GM19452 (cell line): ENCODE data around the gene TNNI3.
A peak's percentile ranks its signal among the peaks of the same experiment; 100 is the strongest.
"Not testable (repeated sequence)": the region's sequence is repeated elsewhere in the genome, so short reads cannot be mapped to it uniquely, and the experiment has no call there.

Experiments used
- ATAC-seq: cut with Tn5 transposase; IDR thresholded peaks from one replicate; pipeline ENCODE4 v1.9.1; 2021; ENCODE audit not compliant: unreplicated experiment

The TNNI3 gene

DNA sequence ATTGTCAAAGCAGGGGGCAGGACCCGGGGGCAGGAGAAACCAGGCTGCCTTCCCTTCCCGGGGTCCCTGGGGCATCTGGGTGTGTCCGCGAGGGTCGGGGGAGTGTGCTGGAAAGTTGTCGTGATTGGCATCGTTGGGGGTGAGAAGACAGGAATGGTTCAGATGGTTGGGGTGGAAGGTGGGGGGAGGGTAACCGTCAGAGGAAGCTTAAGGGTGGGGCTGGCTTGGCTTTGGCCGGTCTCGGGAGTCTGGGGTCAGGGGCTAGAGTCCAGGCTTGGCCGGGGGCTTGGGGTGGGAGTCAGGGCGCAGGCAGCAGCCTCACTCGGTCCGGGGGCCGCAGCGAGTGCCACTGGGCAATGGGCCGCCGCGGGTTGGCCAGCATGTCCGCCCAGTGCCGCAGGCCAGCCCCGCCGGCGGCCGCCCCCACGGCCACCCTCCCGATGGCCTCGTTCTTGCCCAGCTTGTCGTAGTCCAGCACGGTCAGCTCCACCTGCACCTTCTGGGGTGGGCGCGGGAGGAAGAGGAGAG lies 15.7 kb upstream of the TNNI3 start:
- no peak for ATAC-seq

DNA sequence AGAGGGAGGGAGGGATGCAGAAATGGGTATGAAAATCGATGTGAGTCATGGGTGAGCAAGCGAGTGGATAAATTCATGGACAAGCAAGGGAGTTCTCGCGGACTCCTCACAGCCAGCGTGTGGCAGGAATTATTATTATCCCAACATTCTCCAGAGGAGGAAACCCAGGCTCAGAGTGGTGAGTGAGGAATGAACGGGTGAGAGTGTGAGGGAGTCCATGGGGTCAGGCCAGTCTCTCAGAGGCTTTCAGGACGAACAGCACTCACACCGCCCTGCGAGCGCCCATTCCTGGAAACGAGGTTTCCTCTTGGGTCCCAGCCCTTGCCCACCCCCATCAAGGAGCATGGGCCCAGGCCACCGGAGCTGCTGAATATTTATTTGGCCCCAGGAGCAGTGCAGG lies 15.2 kb upstream of the TNNI3 start:
- ATAC-seq, result no peak

DNA sequence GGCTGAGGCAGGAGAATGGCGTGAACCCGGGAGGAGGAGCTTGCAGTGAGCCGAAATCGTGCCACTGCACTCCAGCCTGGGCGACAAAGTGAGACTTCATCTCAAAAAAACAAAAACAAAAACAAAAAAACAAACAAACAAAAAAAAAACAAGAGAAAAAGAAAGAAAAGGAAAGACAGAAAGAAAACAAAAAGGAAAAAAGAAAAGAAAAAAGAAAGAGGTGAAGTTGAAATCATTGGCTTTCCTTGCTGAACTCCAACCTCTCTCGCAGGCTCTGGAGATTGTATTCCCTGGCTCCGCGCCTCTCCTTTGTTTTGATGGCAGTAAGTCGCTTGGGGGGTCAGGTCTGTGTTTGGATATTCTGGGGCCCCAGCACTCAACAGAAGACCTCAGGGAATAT lies 14.8 kb upstream of the TNNI3 start:
- ATAC-seq, result not testable (repeated sequence)

DNA sequence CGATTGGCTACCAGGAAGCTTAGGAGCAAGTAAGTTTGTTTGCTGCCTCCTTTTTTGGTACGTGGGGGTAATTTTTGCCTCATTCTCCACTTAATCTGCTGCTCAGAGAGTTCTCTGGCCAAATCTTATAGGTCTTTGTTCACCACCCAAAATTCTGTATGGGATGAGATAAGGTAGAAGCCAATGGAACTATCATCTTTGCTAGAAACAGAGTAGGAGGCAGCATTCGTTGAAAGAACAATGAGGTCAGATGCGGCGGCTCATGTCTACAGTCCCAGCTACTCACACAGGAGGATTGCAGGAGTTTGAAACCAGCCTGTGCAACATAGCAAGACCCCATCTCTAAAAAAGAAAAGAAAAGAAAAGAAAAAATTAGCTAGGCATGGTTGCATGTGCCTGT lies 13.9 kb upstream of the TNNI3 start:
- no peak for ATAC-seq

DNA sequence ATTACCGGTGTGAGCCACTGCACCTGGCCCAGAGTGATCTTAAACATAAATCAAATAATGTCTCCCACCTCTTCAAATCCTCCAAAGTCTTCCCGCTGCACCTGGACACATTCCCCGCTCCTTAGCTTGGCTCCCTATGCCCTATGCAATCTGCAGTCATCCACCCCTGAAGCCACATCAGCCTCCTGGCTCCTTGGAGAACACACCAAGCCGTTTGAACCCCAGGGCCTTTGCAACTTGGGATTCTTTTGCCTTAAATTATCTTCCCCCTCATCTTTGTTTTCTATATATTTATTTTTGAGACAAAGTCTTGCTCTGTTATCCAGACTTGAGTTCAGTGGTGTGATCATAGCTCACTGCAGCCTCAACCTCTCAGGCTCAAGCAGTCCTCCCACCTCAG lies 11.6 kb upstream of the TNNI3 start:
- ATAC-seq, result no peak

DNA sequence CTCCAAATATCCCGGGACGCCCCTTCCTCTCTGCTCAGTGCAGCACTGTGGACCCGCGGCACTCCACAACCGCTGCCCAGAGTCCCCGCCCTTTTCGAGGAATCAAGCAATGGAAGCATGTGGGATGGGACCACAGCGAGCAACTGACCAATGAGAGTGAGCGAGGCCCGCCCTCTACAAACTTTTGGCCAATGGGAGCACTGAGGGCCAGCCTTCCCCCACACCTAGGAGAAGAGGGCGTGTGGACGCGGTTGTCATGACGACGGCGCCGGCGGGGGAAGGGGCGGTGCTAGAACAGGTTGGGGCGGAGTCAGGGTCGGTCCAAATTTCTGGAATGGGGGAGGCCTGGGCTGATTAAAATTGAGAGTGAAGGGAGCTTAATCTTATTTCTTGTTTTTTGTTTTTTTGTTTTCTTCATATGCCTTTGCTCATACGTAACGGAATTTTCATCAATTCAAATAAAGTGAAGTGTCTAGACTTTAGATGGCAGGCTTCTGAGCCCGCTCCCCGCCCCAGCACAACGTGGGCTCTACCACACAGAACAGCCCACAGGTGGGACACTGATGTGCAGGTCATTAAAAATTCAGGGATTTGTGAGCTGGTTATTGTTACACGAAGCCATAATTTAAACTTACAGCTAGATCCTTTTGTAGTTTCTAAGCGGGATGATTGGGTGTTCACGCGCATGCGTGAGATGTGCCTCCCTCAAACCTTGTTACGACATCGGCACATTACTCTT lies 9.2 kb upstream of the TNNI3 start, which contains the start of gene DNAAF3:
DNAAF3 (minus strand) TSS at position 84 of the 739 bp plus-strand sequence. CDS start 200 bp downstream, outside the sequence.
- ATAC-seq, result peak; percentile 71

DNA sequence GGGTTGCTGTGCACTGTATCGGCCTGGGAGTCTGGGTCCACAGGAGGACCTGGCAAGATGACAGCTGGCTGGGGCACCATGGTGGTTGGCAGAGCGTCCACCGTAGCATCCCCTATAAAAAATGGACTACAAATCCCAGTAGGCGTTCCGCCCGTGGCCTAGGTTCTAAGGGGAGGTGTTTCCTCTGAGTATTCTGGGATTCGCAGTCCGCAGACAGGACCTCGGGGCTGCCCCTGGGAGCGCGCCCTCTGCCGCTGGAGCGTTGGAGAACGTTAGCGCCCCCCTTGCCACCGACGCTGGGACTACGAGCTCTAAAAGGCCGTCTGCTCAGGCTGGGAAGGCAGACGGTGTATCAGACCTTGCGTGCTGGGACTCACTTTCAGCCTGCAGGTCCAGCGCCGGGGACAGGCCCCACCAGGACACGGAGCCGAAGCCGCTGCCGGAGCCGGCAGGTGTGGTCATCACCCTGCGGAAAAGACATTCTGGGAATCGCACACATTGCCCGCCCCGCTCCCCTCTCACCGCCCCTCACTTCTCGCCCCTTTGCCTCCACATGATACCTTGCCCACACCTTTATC lies 8.5 kb upstream of the TNNI3 start:
- no peak for ATAC-seq

DNA sequence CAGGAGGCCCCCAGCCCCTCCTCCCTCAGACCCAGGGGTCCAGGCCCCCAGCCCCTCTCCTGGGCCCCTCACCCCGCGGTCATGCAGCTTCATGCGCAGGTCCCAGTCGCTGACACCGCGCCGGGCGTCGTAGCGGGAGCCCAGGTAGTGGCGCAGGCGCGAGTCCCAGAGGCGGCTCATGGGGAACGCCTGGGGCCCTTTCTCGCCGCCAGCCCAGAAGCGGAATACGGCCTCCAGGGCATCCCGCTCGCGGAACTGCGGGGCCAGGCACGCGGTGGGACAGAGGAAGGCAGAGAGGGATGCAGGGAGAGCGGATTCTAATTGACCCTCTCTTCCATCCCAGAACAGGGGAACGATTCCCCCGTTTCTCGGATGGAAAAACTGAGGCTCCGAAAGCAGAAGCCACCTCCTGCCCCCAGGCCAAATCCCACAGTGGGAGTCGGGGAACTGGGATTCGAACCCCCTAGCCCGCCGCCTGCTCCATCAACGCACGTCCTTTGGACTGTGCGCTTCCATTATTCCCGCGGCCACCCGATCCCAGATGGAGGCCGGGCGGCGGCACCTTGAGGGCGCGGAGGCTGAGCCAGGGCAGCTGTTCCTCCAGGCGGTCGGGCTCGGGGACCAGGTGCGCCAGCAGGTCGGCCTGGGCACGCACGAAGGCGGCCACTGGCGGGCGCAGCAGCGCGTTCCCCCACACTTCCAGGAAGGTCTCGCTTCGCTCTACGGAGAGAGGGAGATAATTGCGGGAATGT lies 4.2 kb upstream of the TNNI3 start:
- no peak for ATAC-seq

DNA sequence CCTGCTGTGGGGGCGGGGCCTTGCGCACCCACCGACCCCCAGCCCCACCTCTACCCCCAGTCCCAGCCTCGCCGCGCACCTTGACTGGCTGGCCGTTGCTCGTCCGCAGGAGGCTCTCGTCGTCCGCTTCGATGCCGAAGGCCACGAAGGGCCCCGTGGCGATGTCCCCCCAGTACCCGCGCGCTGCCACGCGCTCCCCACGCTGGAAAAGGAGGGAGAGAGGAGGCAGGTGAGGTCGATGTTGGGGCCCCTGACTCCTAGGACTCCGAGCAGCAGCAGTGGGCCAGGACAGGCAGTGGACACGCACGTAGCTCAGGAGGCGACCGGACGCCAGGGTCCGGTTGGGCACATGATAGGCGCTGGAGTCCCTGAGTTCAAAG lies 3.4 kb upstream of the TNNI3 start:
- ATAC-seq, result no peak

DNA sequence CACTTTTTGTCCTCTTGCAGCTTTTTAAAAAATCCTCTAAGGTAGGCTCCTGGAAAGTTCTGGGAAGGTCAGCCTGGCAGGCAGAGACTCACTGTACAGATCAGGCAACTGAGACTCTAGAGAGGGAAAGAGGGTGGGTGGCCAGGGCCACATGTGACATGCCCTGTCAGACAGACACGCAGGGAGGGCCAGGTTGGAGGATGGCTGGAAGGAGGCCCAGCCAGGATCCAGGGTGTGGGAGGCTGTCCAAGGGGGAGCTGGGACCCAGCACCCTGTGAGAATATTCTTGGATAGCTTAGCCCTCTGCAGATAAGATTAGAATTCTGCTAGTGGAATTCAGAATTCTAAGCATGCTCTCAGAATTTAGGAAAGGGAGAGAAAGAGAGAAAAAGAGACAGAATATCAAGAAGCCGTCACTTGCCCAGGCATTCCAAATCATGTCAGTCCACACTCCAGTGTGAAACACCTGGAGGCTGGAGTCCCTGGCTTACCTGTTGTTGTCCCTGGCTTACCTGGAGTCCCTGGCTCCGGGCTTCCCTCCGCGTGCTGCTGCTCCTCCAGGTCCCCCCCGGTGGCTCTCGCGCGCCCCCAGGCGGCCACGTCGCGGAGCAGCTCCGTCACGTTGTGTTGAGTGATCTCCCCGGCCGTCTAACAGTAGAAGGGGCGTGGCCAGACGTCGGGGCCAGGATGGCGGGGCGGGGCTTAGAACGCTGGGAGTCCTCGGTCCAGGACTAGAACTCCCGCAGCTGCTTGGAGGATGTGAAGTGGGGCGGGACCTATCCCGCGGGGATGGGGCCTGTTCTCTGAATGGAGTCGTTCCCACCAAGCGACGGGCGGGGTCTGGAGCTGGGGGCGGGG lies 2.8 kb upstream of the TNNI3 start:
- peak; percentile 60 for ATAC-seq

DNA sequence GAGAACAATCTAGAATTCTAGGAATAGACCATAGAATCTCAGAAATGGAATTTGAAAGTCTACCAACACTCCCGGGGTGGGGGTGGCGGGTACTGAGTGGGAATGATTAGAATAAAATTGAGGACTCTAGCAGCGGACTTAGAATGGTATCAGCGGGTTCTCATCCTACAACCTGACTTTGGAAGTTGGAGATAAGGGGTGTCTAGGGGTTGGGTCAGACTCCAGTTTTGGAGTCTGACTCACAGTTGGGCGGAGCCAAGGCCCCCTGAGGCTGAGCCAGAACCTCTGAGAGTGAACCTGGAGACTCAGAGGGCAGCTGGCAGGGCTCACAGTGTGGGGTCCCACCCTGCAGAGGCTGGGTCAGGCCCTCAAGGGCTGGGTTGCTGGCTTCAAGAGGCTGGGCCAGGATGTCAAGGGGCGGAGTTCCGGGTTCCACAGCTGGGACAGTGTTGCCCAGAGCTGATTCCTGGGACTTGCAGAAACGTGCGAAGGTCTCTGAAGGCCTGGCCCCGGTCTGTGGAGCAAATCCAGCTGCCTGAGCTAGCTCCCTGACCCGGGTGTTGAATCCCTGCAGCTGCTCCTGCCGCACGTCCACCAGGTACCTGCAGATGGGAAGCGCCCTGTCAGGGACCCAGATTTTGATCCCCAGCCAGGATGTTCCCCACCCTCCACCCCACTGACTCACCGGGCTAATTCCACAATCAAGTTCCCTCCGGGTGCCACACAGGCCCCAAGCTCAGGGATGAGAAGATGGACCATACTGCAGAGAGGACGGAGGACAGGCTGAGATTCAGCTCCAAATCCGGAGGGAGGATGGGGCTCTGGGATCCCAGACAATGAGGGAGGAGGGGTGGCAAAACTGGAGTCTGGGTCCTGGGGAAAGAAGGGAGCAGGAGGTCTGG lies 1.6 kb upstream of the TNNI3 start:
- no peak for ATAC-seq

DNA sequence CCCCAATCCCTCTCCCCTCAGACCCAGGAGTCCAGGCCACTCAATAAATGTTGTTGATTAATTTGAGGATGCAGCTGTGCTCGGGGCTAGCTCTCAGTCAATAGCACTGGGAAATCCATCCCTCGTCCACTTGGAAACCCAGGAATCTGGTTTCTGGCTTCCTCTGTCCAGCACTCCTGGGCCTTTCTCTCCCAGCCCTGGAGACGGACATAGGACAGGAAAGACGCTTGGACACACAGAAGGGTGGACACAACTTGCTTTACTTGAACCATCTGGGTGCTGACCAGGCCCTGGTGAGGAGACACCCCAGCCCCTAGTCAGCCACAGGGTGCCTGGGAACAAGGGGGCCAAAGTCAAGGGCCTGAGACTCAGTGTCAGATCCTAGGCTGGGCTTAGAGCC lies 891 bp upstream of the TNNI3 start:
- ATAC-seq, result no peak

DNA sequence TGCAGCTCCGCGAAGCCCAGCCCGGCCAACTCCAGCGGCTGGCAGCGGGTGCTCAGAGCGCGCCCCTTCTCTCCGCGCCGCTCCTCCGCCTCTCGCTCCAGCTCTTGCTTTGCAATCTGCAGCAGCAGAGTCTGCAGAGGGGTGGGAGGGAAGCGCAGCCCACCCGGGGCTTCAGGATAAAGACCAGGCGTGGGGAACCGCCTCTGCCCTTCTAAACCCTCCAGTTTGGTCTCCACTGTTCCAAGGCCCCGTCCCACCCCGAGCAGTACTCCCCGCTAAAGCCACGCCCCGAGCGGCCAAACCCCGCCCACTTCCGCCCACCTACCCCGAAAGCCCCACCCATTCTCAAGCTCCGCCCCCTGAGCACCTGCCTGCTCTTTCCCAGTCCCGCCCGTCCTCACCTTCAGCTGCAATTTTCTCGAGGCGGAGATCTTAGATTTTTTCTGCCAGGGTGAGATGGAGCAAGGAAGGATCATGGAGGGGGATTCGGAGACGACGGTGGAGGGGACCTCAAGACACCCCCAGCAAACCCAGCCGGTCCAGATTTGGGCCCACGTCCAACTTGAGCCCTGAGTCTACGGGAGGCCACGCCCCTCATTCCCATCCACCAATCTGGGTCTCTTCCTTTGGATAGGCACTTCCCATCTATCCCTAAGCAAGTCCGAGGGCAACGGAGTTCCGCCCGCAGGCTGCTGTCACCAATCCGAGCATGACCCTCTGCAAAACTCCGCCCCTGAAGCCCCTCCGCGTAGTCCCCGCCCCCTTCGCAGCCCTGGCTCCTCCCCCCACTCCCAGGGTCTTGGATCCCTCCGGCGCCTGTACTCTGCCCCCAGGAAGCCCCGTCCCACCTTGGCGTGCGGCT lies 1.1 kb downstream of the TNNI3 start:
- ATAC-seq, result no peak

DNA sequence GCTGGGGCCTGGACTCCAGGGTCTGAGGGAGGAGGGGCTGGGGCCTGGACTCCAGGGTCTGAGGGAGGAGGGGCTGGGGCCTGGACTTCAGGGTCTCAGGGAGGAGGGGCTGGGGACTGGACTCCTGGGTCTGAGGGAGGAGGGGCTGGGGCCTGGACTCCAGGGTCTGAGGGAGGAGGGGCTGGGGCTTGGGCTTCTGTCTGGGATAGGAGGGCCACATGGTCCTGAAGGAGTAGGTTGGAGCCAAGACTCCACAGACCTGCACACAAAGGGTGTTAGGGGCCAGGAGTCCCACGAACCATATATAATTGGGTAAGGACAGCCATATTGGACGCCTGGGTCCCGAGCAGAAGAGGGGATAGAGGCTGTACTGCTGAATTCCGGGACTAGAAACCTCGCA lies 1.7 kb downstream of the TNNI3 start:
- ATAC-seq, result not testable (repeated sequence)

DNA sequence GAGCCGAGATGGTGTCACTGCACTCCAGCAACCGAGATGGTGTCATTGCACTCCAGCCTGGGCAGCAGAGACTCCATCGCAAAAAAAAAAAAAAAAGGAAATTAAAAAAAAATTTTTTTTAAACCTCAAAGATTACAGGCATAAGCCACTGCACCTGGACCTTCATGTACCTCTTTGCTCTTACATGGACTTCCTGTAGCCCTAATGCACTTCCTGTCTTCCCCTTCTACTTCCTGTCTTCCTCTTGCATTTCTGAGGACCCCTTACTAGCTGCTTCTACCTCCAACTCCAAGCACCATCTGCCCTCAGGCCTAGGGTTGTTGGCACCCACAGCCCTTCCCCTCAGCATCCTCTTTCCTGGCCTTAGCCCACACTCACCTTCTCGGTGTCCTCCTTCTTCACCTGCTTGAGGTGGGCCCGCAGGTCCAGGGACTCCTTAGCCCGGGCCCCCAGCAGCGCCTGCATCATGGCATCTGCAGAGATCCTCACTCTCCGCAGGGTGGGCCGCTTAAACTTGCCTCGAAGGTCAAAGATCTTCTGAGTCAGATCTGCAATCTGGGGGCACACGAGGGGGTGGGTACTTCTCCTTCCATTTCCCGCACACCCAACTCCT lies 3.8 kb downstream of the TNNI3 start:
- ATAC-seq, result no peak

DNA sequence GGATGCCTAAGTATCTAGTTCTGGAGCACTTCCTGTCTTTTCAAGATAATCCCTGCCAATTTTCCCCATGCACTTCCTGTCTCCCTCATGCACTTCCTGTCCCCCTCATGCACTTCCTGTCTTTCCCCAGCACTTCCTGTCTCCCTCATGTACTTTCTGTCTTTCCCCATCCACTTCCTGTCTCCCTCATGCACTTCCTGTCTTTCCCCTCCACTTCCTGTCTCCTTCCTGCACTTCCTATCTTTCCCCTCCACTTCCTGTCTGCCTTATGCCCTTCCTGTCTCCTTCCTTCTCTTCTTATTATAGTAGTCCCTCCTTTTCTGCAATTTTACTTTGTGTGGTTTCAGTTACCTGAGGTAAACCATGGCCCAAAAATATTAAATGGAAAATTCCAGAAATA lies 5.5 kb downstream of the TNNI3 start:
- no peak for ATAC-seq

DNA sequence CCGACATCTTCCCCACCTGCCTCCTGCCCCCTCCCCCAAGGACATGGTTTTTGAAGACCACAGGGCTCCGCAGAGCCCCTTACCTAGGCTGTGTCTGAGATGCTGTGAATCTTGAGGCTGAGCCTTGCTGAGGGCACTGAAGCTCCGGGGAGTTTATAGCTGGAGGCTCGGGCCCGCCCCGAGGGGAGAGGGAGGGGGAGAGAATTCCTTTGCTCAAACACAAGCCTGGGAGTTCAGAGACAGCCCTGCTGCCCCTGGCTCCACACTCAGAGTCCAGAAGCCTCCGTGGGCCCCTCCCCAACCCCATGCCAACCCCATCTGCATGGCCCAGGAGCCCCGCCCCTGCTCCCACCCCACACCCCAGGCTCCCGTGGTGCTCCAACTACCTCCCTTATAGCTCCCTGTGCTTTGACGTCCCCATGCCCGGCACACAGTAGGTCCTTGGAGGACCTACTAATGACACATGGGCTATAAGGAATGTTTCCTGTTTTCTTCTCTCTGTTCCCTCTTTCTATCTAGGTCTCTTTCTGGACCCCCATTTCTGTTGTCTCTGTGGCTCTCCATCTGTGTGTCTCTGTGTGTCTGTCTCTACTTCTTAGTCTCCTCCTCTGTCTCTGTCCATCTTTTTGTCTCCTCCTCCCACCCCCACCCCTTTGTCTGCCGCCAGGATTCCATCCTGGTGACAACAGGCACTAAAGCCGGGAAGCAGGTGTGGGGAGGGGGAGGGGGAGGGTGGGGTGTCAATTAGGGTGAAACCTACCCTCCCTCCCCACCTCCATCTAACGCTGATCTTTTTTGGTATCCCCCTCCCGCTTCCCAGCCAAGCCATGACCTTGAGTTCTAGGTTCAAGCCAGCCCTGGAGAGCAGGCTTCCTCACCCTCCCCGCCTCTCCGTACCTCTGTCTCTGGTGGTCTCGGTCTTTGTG lies 8.2 kb downstream of the TNNI3 start, which contains the start of gene TNNT1:
TNNT1 (minus strand) TSS at position 129 of the 926 bp plus-strand sequence. CDS start 2,049 bp downstream, outside the sequence.
- no peak for ATAC-seq
